Measurements from ENCODE around the gene SAXO2. TPM values are rescaled to one million over a fixed set of nuclear protein-coding genes. Genes with fewer than 3 reads are reported as not detected.
"Not testable (repeated sequence)": the region's sequence is repeated elsewhere in the genome, so short reads cannot be mapped to it uniquely, and the experiment has no call there.

SAXO2 gene
- total RNA-seq, 1 donor from 2014 or later, result 0.12 TPM

- intact Hi-C loops (cut with micrococcal nuclease), result not testable (repeated sequence)
Observed at GRCh38 chr15:82332711-82333602, 70.3 kb downstream of the SAXO2 start.

GRCh38 chr15:82333603-82334553 lies 71.3 kb downstream of the SAXO2 start:
- intact Hi-C loops (cut with micrococcal nuclease), result not testable (repeated sequence)

Other genes starting within 250 kb of the SAXO2 start
- 0.44 and 0.66 TPM in 2 replicates for gene MEX3B, start 216.8 kb upstream of the SAXO2 start, total RNA-seq
- 23.0 and 25.9 TPM in 2 replicates for gene EFL1, start 84 bp upstream of the SAXO2 start, total RNA-seq
- 0.24 and 0.37 TPM in 2 replicates for gene GOLGA6L10, start 86.7 kb downstream of the SAXO2 start, total RNA-seq
- 1.1 and 1.3 TPM in 2 replicates for gene GOLGA6L9, start 167.0 kb downstream of the SAXO2 start, total RNA-seq